PC-3 (cell line): Measurements from ENCODE around the gene TBC1D13. TPM values are rescaled to one million over a fixed set of nuclear protein-coding genes. Genes with fewer than 3 reads are reported as not detected.

Experiments
- ATAC-seq: fragments of 200-7000 bp; cut with Tn5 transposase; 2 replicates; pipeline ENCODE4 v1.9.1; 2020; ENCODE audit warnings: mild to moderate bottlenecking, moderate library complexity
- BruUV-seq: library from RNA; stranded (reverse); fragments of 400-500 nt; replicated peaks from 2 replicates; lab custom pipeline; 2021; lab: Mats Ljungman, UMichigan
- CTCF ChIA-PET: fragments of 300-600 bp; sonication (Branson Sonifier 250); formaldehyde crosslinking; loops from one replicate; lab custom pipeline; 2022; ENCODE audit warnings: antibody characterized with exemption; lab: Charles Lee
- POLR2A ChIA-PET: fragments of 300-600 bp; sonication (Branson Sonifier 250); formaldehyde crosslinking; loops from one replicate; lab custom pipeline; 2022; ENCODE audit warnings: antibody characterized with exemption; ENCODE audit not compliant: unreplicated experiment; lab: Charles Lee
- DNase-seq: peaks from one replicate; pipeline ENCODE4 v3.0.0-alpha.2; 2015
- H2AFZ ChIP-seq: fragments of 300-600 bp; sonication (generic); 2 replicates; pipeline ENCODE4 v1.6.0; 2016; ENCODE audit warnings: antibody characterized with exemption, low read length
- H3F3A ChIP-seq: fragments of 300-600 bp; sonication (generic); one replicate; pipeline ENCODE4 v1.6.0; 2017; ENCODE audit warnings: antibody characterized with exemption, low read length, control low read depth, mild to moderate bottlenecking; ENCODE audit not compliant: unreplicated experiment
- H3K27ac ChIP-seq: fragments of 300-600 bp; sonication (generic); 2 replicates; pipeline ENCODE4 v1.5.1; 2016; ENCODE audit warnings: mild to moderate bottlenecking, low read length
- H3K27me3 ChIP-seq: fragments of 300-600 bp; sonication (generic); 2 replicates; pipeline ENCODE4 v1.6.1; 2016; ENCODE audit warnings: low read length, mixed read lengths
- H3K36me3 ChIP-seq: fragments of 300-600 bp; sonication (generic); 2 replicates; pipeline ENCODE4 v1.6.1; 2016; ENCODE audit warnings: low read depth, mixed run types, low read length, mixed read lengths
- H3K4me1 ChIP-seq: fragments of 300-600 bp; sonication (generic); 2 replicates; pipeline ENCODE4 v1.5.1; 2016; ENCODE audit warnings: low read length; ENCODE audit not compliant: insufficient read depth
- H3K4me2 ChIP-seq: fragments of 300-600 bp; sonication (generic); 2 replicates; pipeline ENCODE4 v1.6.0; 2016; ENCODE audit warnings: low read length
- H3K4me3 ChIP-seq: fragments of 300-600 bp; sonication (generic); 2 replicates; pipeline ENCODE4 v1.5.1; 2016; ENCODE audit warnings: mild to moderate bottlenecking, low read length, mixed read lengths
- H3K79me2 ChIP-seq: fragments of 300-600 bp; sonication (generic); 2 replicates; pipeline ENCODE4 v1.6.1; 2017; ENCODE audit warnings: low read length, mixed read lengths
- H3K9ac ChIP-seq: fragments of 300-600 bp; sonication (generic); 2 replicates; pipeline ENCODE4 v1.6.0; 2016; ENCODE audit warnings: mild to moderate bottlenecking, low read length
- H3K9me2 ChIP-seq: fragments of 300-600 bp; sonication (generic); replicated peaks from 2 replicates; pipeline ENCODE4 v1.6.1; 2016; ENCODE audit warnings: mixed run types, low read length, mixed read lengths
- H3K9me3 ChIP-seq: fragments of 300-600 bp; sonication (generic); 2 replicates; pipeline ENCODE4 v1.6.1; 2016; ENCODE audit warnings: low read length, mixed read lengths
- H4K20me1 ChIP-seq: fragments of 300-600 bp; sonication (generic); 2 replicates; pipeline ENCODE4 v1.6.1; 2016; ENCODE audit warnings: low read length, mixed read lengths
- EZH2 ChIP-seq: fragments of 300-600 bp; sonication (generic); IDR thresholded peaks from one replicate; pipeline ENCODE4 v1.6.1; 2017; ENCODE audit warnings: antibody characterized with exemption, mild to moderate bottlenecking, low read length; ENCODE audit not compliant: unreplicated experiment
- EZH2phosphoT487 ChIP-seq: fragments of 300-600 bp; sonication (generic); IDR thresholded peaks from 2 replicates; pipeline ENCODE4 v1.6.1; 2018; ENCODE audit warnings: mild to moderate bottlenecking, antibody characterized with exemption, low read length, borderline replicate concordance
- intact Hi-C: fragments of 100-400 bp; cut with micrococcal nuclease; formaldehyde crosslinking; loops from 2 replicates; pipeline ENCODE4 v1.9.0; 2023
- total RNA-seq: library from RNA; depleted of rRNA; stranded (reverse); fragments of >200 nt; gene quantifications from 2 replicates; pipeline ENCODE4 v1.2.3, GENCODE V29; 2014
- TF ChIP-seq, protein P1 (sequence below): fragments of 300-600 bp; sonication (generic); conservative IDR thresholded peaks from 2 replicates; pipeline ENCODE4 v1.5.1; 2017; ENCODE audit warnings: antibody characterized with exemption, low read depth, mild to moderate bottlenecking, low read length

TBC1D13 gene
- total RNA-seq, 1 experiment from 2014 or later: 15.0 TPM

DNA sequence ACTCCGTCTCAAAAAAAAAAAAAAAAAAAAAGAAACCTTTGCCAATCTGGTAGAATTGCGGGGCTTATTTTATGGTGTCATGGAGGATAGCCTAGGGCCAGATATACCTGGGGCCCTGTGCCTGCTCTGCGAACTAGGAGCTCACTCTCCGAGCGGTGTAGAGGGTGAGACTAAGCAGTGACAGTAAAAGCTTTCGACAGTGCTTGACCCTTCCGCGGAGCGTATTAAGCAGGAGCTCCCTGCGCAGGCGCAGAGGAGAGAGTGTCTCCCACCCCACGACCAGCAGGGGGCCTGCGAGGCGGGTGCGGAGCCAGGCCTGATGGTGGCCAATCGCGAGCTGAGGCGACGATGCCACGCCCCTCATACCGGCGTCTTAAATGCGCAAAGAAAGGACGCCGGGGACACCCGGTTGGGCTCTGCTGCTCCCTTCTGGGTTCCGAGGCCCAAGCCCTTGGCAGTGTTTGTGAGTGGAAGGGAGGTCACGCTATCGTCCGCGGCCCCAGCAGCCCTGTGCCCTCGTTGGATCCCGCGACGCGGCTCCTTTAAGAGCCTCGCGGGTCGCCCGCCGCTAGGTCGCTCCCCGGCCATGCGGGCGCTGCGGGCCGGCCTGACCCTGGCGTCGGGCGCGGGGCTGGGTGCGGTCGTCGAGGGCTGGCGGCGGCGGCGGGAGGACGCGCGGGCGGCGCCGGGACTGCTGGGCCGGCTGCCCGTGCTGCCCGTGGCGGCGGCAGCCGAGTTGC is 31.2 kb downstream of the TBC1D13 start, which contains the start of gene ENDOG:
Gene ENDOG, plus strand, starts transcription at position 402 of the 740 bp plus-strand sequence. Its CDS starts 185 bp downstream, at position 587.
- Histone ChIP-seq H3K9me2 (no peaks in the 10 kb centered on the region), H3K4me3 (peak within 1 kb of the TSS; percentile 77), H3K36me3 (peaks cover 9% of the 10 kb centered on the region; the same call in 1 of the 2 replicates), H3F3A (no peaks in the 10 kb centered on the region), H3K4me2 (peak within 1 kb of the TSS; percentile 93), H2AFZ (peak within 1 kb of the TSS; percentile 86), H3K27ac (no peak within 1 kb of the TSS), H3K79me2 (0 out of 2 replicates have a peak, but pooled peaks cover 11% of the 10 kb centered on the region), H3K9ac (peak within 1 kb of the TSS; percentile 51), H4K20me1 (no peaks in the 10 kb centered on the region), H3K27me3 (no peaks in the 10 kb centered on the region), H3K9me3 (no peaks in the 10 kb centered on the region), H3K4me1 (peaks cover 4% of the 10 kb centered on the region; the same call in 1 of the 2 replicates)
- CTCF ChIA-PET: interaction anchor here (0.5 to 1.2 kb wide), 10 partner anchors 12 to 210 kb away, joined by 3 to 8 read pairs (median 3); partner anchors contain the start of genes SH3GLB2 and SPOUT1
- TF ChIP-seq, protein P1, sequence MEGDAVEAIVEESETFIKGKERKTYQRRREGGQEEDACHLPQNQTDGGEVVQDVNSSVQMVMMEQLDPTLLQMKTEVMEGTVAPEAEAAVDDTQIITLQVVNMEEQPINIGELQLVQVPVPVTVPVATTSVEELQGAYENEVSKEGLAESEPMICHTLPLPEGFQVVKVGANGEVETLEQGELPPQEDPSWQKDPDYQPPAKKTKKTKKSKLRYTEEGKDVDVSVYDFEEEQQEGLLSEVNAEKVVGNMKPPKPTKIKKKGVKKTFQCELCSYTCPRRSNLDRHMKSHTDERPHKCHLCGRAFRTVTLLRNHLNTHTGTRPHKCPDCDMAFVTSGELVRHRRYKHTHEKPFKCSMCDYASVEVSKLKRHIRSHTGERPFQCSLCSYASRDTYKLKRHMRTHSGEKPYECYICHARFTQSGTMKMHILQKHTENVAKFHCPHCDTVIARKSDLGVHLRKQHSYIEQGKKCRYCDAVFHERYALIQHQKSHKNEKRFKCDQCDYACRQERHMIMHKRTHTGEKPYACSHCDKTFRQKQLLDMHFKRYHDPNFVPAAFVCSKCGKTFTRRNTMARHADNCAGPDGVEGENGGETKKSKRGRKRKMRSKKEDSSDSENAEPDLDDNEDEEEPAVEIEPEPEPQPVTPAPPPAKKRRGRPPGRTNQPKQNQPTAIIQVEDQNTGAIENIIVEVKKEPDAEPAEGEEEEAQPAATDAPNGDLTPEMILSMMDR: peak; percentile 75
- TF ChIP-seq EZH2phosphoT487: no peak
- POLR2A ChIA-PET: interaction anchor here (0.6 to 1.1 kb wide), 3 partner anchors 94 to 322 kb away, joined by 3 to 5 read pairs (median 3); no protein-coding TSS in a partner anchor
- BruUV-seq: no TSS peak
- intact Hi-C loops: no loop called here
- peak; percentile 77 for ATAC-seq
- peak; percentile 96 for DNase-seq

GRCh38 chr9:128818839-128819715 is 32.0 kb downstream of the TBC1D13 start:
- Histone ChIP-seq H3K79me2 (0 out of 2 replicates have a peak, but pooled peaks cover 11% of the 10 kb centered on the region), H3K9me2 (no peaks in the 10 kb centered on the region), H3K4me3 (peak overlapping the region; percentile 77), H3K4me2 (peak overlapping the region; percentile 93), H3K9ac (peak overlapping the region; percentile 51), H4K20me1 (no peaks in the 10 kb centered on the region), H3K9me3 (no peaks in the 10 kb centered on the region), H3K27ac (no peak overlapping the region), H2AFZ (0 out of 2 replicates have a peak overlapping the region, but pooled peaks have one; percentile 45), H3K27me3 (no peaks in the 10 kb centered on the region), H3F3A (no peaks in the 10 kb centered on the region), H3K4me1 (peaks cover 4% of the 10 kb centered on the region; the same call in 1 of the 2 replicates), H3K36me3 (peaks cover 9% of the 10 kb centered on the region; the same call in 1 of the 2 replicates)
- ATAC-seq (peak; percentile 37), DNase-seq (peak; percentile 16)
- BruUV-seq: no TSS peak
- ChIA-PET POLR2A (interaction anchor here (1.1 kb wide), 1 partner anchor 321 kb away, joined by 5 read pairs; no protein-coding TSS in a partner anchor), CTCF (interaction anchor here (0.5 to 1.2 kb wide), 7 partner anchors 11 to 209 kb away, joined by 3 to 6 read pairs (median 3); partner anchors contain the start of genes SH3GLB2 and SPOUT1)
- intact Hi-C loops: no loop called here
- TF ChIP-seq EZH2phosphoT487: no peak
- no peak for TF ChIP-seq EZH2
- TF ChIP-seq, protein P1: no peak
